ENCODE results near the gene BCL7C. TPM values are rescaled to one million over a fixed set of nuclear protein-coding genes. Genes with fewer than 3 reads are reported as not detected.
A peak's percentile ranks its signal among the peaks of the same experiment; 100 is the strongest.

BCL7C gene
- total and polyA plus RNA-seq, 2 of the 4 experiments (the other 2 are of a cell fraction) = 32.3 to 34.9 TPM

DNA sequence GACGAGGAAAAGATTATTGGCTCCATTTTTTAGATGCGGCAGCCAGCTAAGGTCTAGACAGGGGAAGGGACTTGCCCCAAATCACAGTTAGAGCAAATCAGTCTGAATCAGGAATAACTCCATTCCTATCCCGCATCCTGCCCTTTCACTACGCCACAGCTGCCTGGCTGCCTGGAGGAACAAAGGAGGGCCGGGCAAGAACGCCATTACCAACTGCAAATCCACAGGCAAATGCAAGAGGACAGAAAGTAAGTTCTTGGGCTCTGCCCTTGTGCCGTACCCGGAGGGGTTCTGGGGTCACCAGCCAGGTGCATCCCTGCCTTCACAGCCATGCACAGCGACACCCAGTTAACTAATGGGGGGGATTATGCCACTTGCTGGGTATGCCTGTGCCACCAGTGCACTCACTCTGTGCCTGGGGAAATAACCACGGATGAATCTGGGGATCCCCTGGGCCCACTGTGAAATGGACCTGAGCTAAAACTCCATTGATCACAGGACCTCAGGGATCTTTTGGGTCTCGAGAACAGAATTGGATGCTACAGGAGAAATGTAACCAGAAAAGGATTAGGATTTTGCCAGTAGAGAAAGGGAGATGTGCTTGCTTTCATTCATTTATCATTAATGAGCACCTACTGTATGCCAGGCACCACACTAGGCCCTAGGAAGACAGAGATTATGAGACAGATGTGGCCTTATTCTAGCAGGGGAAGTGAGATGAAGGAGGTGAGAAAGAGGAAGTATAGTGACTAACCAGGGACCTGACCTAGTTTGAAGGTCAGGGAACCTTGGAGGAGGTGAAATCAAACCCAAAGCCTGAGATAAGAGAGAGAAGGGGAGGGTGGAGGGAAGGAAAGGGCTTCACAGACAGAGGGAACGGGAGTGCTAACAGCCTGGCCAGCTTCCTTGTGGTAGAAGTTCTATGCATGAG, 17.7 kb downstream of the BCL7C start:
- H4K8ac ChIP-seq (ENCODE audit: low read depth in 2 of 2, low read length in 2 of 2) = peak overlapping the region; percentile 72 to 89
- WGBS, 2 experiments (ENCODE audit: extremely low coverage in 2 of 2, insufficient read length in 1 of 2) = 41% methylated on average over 2 of the region's 12 CpGs; no CpG with 5 or more reads in 1 of the 2 experiments
- H3K4me3 ChIP-seq (ENCODE audit: insufficient read depth, low read depth, low read length) = peak overlapping the region; percentile 82
- H3K4ac ChIP-seq (ENCODE audit: low read depth, low read length) = peak overlapping the region; percentile 96
- peak overlapping the region; percentile 34; the same call in 1 of the 2 replicates for H2BK120ac ChIP-seq (ENCODE audit: low read depth, low read length)
- ChIA-PET POLR2A (ENCODE audit: unreplicated experiment) (interaction anchor here (0.6 to 1.9 kb wide), 2 partner anchors 14 to 71 kb away, joined by 5 to 11 read pairs; no protein-coding TSS in a partner anchor), CTCF (interaction anchor here (0.6 kb wide), 3 partner anchors 20 to 1960 kb away, joined by 3 to 6 read pairs (median 4); no protein-coding TSS in a partner anchor)
- H2AFZ ChIP-seq (replicated peaks; ENCODE audit: low read length, poor library complexity) = peak overlapping the region; percentile 83
- H4K20me1 ChIP-seq (ENCODE audit: insufficient read depth, low read length) = no peaks in the 10 kb centered on the region
- ATAC-seq (ENCODE audit: low read depth) = peak; percentile 2
- peak overlapping the region; percentile 98 for H3K4me2 ChIP-seq (ENCODE audit: low read depth, low read length)
- H3K9ac ChIP-seq (ENCODE audit: low read depth, low read length) = peak overlapping the region; percentile 92
- peak overlapping the region; percentile 90 for H2AK9ac ChIP-seq (replicated peaks; ENCODE audit: low read depth, low read length, poor library complexity)
- BruUV-seq (replicated peaks) = no TSS peak
- H2BK20ac ChIP-seq (ENCODE audit: low read depth, low read length) = no peak overlapping the region
- H4K91ac ChIP-seq (ENCODE audit: insufficient read depth, low read depth, low read length) = peak overlapping the region; percentile 83
- dilution Hi-C loops (cut with HindIII; ENCODE audit: low sequenced_read_pairs, unreplicated experiment) (no loop called here), intact Hi-C loops (cut with micrococcal nuclease) (loop anchor here (1.0 to 2.0 kb wide), 4 partner anchors 19 to 89 kb away; partner anchors contain the start of genes BCL7C and ZNF629), in situ Hi-C loops (cut with MboI; ENCODE audit: low sequenced_read_pairs) (no loop called here)
- peaks cover 11% of the 10 kb centered on the region for H3K4me1 ChIP-seq (ENCODE audit: control insufficient read depth, insufficient read depth, low read length)
- H2BK15ac ChIP-seq (ENCODE audit: low read depth, low read length) = 0 out of 3 replicates have a peak overlapping the region, but pooled peaks have one; percentile 10
- peaks cover 7% of the 10 kb centered on the region for H3K36me3 ChIP-seq (ENCODE audit: control insufficient read depth, insufficient read depth, low read length)
- peak overlapping the region; percentile 95 for H3K14ac ChIP-seq (replicated peaks; ENCODE audit: low read depth, low read length)
- no peak for TF ChIP-seq MAFK (IDR thresholded peaks at IDR 0.05; ENCODE audit: low read depth, low read length)
- no peak for TF ChIP-seq MXI1 (IDR thresholded peaks at IDR 0.05; ENCODE audit: borderline replicate concordance, low read depth, low read length)
- no peak for TF ChIP-seq CHD1 (IDR thresholded peaks at IDR 0.05; ENCODE audit: low read depth, low read length)
- no peak for TF ChIP-seq MAZ (IDR thresholded peaks at IDR 0.05; ENCODE audit: borderline replicate concordance, low read depth, low read length)
- no peak for TF ChIP-seq SMC3 (IDR thresholded peaks at IDR 0.05; ENCODE audit: low read depth, low read length)
- H3K56ac ChIP-seq (ENCODE audit: extremely low read depth, insufficient read depth, low read length) = peak overlapping the region; percentile 90
- peak overlapping the region; percentile 64 for H2AK5ac ChIP-seq (ENCODE audit: low read depth, low read length)
- H3K9me1 ChIP-seq (ENCODE audit: insufficient read depth, low read length) = peaks cover 4% of the 10 kb centered on the region; the same call in 1 of the 2 replicates
- H3K23ac ChIP-seq (ENCODE audit: low read depth, low read length) = peak overlapping the region; percentile 95
- peaks cover 23 to 50% of the 10 kb centered on the region in 2 experiments; a peak in 3 of 4 replicates for H3K79me1 ChIP-seq (ENCODE audit: low read depth in 1 of 2, low read length in 2 of 2)
- peak overlapping the region; percentile 21 for H3K18ac ChIP-seq (ENCODE audit: low read depth, low read length)
- peak overlapping the region; percentile 85 for H2BK5ac ChIP-seq (ENCODE audit: low read depth, low read length, poor library complexity, severe bottlenecking)
- peak overlapping the region; percentile 83 for H4K5ac ChIP-seq (ENCODE audit: low read depth, low read length)
- H3K9me3 ChIP-seq (ENCODE audit: control insufficient read depth, insufficient read depth, low read length) = no peaks in the 10 kb centered on the region
- peak overlapping the region; percentile 94 for H3K27ac ChIP-seq (ENCODE audit: insufficient read depth, low read length)
- DNase-seq = peak; percentile 26
- no peaks in the 10 kb centered on the region for H3K27me3 ChIP-seq (ENCODE audit: control insufficient read depth, insufficient read depth, low read length)
